GM18507 (cell line): ENCODE data around the gene MAP1LC3B2.

Source experiments
- DNase-seq: peaks from one replicate; pipeline ENCODE4 v3.0.0; 2011; ENCODE audit warnings: low read depth; ENCODE audit not compliant: insufficient read length; ENCODE audit errors: extremely low spot score
- FAIRE-seq: peaks from 2 replicates; lab custom pipeline; 2011; peaks lifted over from hg19 to GRCh38; lab: Jason Lieb, UNC

MAP1LC3B2 gene

DNA sequence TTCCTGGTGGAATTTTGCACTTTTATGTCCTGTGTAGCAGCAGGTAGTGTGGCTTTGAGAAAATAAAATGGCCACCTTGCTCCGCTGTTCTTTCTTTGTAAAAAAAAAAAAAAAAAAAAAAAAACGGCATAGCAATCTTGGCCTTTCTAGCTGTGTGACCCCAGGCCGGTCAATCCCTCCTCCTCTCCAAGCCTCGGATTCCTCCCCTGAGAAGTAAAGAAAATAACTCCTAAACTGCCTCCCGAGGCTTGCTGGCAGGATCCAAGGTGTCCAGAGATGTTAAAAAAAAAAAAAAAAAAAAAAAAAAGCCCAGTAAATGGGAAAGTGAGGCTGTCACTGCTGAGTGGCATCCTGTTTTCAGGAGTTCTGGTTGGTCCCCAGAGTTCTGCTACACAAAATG, 23.9 kb upstream of the MAP1LC3B2 start:
- no peak for DNase-seq

DNA sequence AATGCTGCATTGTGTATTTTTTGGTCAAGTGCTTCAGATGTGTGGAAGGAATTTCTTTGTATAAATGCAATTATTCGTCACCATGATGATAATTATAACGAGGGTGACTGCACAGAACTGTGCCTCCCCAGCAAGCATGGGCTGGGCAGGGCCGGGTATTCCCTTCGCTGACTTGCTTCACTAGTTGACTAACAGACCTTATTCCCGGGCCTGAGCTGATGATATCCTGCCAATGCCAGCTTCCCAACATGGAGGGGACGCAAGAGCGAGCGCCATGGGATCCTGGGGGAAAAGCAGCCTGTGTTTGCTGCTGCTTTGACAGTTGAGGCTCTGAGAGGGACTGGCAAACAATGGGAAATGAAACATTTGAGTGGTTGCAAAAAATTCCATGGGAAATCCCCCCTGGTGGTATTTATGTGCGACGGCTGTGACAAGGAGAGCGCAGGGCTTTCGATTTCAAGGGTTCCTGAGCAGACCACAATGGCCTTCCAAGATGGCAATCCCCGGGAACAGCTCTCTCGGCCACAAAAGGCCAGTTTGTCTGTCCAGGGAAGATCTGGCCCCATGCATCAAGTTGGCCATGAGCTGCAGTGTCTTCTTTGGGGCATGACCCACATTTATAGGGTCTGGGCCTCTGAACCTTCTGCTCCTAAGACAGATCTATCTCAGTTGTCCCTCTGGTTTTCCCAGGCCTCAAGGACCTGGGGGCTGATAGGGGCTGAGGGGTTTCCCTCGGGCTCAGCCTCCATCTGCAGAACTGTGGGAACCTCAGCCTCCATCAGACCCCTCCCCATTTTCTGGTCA, 21.9 kb upstream of the MAP1LC3B2 start:
- DNase-seq (no peak), FAIRE-seq (peak; percentile 81)

More for the DNA sequence above, 23.9 kb upstream of the MAP1LC3B2 start:
- no peak for FAIRE-seq

DNA sequence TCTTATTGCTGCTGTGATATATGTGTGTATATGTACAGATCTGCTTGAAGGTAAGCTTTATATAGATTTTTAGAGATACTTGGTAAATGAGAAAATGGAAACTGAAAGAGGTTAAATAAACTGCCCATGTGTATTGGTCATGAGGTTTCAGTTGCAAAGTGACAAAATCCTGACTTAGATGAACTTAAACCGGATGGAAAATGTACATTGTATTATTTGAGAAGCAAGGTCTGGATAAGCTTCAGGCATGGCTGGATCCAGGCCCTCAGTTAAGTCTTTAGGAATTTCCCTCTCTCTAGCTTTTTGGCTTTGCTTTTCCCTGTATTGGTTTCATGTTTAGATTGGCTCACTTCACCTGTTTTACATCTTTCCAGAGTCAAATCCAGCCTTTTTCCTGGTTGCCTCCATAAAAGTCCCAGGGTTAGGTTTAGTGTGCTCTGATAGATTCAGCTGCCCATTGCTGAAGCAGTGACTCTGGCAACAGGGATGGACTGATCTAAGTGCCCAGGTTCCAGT, 21.0 kb upstream of the MAP1LC3B2 start:
- FAIRE-seq (peak; percentile 79), DNase-seq (no peak)

DNA sequence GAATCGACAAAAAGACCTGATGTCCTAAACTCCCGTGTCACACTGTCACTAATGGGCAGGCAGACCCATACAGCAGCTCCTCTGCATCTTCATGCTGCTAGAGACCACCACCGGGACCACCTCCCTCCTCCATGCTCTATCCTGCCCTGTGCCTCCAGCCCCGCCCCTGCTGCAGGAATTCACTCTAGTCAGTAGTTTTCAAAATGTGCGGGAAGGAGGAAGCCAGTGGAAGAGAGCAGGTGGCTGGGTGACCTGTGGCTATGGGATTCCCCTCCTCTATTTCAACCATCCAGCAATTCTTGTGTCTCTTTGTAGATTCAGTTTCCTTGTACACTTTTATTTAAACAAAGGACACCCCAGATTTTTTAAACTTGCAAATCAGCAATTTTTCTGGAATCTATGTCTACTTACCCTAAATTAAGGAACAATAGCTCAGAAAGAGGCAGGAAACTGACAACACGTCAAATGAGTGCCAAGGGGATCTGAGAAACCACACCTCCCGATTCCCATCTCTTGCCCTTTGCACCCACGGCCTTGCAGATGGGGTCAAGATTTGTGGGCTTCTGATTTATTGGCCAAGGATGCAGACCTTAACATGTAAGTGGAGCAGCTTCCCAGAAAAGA, 20.4 kb upstream of the MAP1LC3B2 start:
- FAIRE-seq (peak; percentile 38), DNase-seq (no peak)

DNA sequence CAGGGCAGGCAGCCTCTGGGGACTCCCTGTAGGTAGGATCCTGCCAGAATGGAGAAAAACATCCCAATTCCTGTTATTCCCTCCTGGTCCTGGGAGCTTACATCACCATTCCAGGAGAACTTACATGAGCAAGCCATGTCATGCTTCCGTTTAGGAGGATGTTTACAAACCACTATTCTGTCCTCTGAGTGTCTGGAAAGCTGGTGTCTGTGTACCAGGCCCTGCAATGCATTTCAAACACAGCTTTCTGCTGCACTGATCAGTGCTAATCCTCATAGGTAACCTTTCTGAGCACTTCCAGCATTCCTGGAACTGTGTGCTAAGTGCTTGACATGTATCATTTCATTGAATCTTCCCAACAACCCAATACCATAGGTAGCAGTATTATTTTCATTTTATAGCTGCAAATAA, 19.8 kb upstream of the MAP1LC3B2 start:
- FAIRE-seq: no peak
- no peak for DNase-seq

DNA sequence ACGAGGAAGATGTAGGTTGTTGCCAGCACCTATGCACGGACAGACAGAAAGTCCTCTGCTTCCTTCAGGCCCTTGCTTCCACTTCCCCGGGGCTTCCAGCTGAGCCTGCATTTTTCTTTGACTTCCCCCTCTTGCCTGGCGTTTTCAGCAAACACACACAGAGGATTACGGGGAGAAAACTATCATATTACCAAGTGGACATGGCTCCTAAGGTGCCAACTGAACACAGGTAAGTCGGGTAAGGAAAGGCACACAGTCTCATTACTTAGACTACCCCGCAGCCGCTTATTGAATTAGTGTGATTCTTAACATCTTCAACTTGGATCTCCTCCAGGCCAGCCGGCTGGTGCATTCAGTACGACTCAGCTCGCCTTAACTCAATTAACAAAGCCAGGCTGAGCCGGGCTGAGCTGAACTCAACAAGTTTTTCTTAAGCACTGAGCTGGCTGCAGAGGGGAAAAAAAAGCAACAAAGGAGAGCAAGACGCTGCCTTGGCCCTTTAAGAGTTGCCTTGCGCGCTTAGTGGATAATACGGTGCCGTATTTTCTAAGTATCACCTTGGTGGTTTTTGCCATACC, 19.2 kb upstream of the MAP1LC3B2 start:
- DNase-seq (no peak), FAIRE-seq (no peak)

DNA sequence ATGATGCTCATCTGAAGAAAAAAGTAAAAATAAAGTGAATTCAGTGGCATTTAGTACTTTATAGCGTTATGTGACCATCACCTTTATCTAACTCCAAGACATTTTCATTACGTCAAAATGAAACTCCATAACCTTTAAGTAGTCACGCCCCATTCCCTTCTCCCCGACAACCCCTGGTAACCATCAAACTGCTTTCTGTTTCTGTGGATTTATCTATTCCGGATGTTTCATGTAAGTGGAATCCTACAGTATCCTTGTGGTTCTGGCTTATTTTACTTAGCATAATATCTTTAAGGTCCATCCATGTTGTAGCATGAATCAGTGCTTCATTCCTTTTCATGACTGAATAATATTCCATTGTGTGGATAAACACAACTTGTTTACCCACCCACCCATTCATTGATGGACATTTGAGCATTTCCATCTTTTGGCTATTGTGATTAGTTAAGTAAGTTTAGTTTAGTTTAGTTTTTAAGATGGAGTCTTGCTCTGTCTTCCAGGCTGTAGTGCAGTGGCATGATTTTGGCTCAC, 18.5 kb upstream of the MAP1LC3B2 start:
- no peak for FAIRE-seq

DNA sequence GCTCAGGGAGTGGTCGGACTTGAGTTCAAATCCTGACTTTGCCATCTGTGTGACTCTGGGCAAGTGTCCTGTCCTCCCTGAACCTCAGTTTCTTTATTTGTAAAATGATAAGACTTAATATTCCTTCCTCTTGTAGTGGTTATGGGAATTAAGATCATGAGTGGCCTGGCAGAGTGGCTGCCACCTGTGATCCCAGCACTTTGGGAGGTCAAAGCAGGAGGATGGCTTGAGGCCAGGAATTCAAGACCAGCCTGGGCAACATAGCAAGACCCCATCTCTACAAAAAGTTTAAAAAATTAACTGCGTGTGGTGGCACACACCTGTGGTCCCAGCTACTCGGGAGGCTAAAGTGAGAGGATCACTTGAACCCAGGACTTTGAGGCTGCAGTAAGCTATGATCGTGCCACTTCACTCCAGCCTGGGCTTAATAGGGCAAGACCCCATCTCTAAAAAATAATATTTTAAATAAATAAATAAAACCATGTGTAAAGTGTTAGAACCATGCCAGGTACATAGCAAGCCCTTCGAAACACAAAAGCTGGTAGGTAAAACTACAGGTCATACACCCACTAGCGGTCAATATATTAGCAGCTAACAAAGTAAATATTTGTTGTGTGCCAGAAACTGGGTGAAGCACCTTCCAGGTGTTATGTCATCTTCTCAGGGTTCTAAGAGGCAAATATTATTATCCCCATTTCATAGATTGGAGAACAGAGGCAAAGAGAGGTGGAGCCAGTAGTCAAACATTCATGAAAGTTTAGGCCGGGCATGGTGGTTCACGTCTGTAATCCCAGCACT, 17.4 kb upstream of the MAP1LC3B2 start:
- FAIRE-seq (no peak), DNase-seq (no peak)

More for the DNA sequence above, 18.5 kb upstream of the MAP1LC3B2 start:
- no peak for DNase-seq

DNA sequence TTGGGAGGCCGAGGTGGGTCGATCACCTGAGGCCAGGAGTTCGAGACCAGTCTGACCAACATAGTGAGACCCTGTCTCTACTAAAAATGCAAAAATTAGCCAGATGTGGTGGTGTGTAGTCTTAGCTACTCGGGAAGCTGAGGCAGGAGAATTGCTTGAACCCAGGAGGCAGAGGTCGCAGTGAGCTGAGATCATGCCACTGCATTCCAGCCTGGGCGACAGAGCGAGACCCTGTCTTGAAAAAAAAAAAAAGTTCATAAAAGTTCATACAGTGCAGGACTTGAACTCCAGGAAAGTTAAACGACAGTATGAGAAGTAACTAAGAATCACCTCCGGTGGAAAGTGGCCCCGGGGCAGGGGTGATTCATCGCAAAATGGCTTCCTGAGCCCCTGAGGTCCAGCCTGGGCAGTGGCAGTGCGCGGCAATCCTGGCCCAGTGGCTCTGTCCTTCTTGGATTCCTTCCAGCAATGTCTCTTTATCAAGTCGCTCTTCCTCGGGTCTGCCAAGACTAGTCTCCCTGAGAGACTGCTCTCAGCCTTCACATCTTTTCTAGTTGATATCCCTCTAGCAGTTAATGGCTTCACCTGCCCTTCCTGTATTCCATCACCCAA, 16.7 kb upstream of the MAP1LC3B2 start:
- FAIRE-seq: no peak
- DNase-seq: no peak

DNA sequence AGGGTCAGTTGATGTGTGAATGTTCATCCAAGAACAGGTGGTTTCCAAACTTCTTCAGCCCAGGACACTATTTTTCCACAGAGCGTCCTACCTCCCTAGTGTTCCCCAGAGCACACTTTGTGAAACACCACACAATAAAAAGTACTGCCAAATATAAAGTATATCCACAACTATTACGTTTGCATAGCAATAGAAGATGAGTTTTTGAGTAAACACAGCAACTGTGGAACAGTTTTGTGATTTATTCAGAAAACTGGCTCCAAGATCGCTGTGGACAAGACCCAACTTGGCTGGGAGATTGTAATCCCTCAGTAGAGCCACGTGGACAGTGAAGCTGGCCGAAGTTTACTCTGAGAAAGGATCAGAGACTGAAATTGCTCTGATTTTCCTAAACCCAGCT, 14.5 kb upstream of the MAP1LC3B2 start:
- no peak for DNase-seq

DNA sequence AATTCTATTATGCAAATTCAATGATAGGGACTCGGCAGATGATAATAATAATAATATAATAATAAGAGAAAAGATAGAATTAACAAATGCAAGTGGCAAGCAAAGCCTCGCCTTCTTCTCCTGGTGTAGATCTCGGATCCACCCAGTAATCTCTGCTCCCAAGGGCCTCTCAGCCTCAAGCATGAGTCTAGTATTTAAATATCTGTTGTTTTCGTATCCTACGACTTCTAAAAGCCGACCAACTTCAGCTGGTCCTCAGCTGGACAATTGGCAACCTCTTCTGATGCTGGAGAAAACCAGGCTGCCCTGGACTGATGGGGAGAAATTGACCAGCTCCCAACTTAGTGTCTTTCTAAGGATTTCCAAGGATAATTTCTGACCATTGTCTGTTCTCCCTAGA, 14.0 kb upstream of the MAP1LC3B2 start:
- DNase-seq (no peak), FAIRE-seq (no peak)

More for the DNA sequence above, 14.5 kb upstream of the MAP1LC3B2 start:
- FAIRE-seq: no peak

DNA sequence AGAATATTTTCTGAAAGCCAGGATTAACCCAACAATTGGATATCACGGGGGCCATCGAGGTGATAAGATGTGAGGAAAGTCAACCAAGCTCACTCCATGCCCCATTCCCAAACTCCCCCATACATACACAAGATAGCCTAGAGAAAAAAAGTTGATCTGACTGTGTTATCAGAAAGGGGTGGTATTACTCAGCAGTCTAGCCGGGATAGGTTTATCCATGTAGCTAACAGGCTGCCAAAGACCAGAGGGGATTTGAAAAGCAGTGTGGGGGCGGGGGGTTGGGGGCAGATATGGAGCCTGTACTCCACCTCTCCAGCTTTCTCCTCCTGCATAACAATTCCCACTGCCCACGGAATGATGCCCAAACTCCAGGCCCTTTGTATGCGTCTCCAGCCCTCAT, 13.2 kb upstream of the MAP1LC3B2 start:
- no peak for DNase-seq
- no peak for FAIRE-seq

DNA sequence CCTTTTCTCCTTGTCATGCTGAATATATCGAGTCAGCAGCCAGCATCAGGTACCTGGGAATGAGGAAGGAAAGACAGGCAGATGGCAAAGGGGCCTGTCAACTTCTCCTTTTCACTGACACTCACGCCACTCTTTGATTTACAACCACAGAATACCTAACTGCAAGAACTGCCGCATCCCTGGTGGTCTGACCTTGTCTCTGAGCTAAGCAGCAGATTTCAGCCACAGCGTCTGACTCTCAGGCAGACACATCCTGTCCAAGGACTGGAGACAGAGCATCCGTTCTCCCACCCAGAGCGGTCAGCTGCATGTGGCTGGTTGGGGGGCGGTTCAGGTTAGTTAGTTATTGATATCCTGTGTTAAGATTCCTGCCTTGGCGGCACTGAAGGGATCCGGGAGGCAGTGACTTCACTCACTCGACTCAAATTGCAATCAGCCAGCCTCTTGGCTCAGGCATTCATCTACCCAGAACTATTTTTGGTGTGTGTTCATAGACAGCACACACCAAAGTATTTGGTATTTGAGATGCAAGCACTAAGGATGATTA, 11.2 kb upstream of the MAP1LC3B2 start:
- DNase-seq: no peak
- FAIRE-seq: peak; percentile 93

DNA sequence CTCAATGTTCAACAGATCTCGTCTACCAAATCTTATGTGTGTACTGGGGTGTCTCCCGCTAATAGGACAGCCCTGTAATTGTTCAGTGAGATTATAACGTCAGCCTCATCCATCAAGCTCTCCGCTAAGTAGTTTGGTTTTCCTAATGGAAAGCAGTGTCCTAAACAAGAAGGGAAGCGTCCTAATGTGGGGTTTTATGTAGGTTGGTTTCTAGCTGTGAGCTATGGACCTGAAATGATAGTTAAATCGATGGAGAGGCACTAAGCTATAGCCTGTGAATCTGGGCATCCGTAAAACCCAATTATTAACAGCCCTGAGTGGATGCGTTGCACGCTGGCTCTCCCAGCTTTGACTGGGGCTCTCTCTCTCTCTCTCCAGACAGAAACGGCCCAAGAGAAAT, 9.2 kb upstream of the MAP1LC3B2 start:
- no peak for DNase-seq
- FAIRE-seq: no peak

DNA sequence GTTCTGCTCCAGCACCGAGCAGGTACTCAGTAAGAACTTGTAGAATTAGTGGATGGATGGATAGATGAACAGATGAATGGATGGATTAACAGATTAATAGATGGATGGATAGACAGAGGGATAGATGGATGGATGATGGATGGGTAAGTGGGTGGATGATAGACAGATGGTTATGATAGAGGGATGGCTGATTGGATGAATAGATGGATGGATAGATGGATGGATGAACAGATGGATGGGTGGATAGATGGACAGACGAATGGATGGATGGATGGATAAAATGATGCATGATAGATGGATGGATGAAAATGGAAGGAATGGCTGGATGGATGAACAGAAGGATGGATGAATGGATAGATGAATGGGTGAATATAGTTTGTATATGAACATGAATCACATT, 8.0 kb upstream of the MAP1LC3B2 start:
- DNase-seq: no peak
- no peak for FAIRE-seq

DNA sequence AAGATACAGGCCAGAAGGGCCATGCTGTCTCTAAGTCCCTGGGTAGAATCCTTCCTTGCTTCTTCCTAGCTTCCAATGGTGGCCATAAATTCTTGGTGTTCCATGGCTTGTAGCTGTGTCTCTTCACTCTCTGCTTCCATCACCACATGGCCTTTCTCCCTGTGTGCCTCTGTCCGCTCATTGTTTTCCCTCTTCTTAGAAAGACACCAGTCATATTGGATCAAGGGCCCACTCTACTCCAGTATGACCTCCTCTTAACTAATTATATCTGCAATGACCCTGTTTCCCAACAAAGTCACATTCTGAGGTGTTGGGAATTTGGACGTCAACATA, 7.6 kb upstream of the MAP1LC3B2 start:
- DNase-seq (no peak), FAIRE-seq (no peak)

DNA sequence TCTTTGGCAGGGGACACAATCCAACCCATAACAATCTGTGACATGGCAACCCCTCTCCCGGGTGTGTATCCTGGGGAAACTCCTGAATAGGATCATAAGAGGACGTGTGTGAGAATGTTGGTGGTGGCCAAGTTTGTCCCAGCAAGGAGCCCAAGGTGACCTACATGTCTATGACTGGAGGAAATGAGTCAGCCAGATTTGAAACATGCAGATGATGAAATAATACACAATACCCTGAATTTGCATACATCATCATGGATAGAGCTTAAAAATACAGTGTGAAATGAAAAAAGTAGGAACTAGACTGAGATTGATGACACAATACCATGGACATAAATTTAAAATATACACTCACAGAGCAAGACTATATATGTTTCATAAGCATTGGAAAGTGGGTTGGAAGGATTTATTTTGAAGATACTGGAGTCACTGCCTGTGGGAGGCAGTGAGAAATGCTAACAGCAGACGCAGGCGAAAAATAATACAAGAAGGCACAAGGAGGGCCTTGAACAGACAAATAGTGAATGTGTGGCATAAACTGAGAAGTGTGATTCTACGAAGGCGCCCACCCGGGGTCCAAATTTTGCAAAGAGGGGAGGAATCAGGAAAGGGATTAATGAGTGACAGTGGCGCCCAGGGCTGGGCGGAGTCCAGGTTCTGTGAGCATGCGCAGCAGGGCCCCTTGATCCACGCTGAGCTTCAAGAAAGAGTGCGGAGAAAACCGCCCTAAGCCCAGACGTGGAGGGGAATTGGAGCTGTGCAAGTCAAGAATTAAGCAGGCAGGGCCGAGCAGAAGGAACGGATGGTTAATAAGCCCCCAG, 7.0 kb upstream of the MAP1LC3B2 start:
- DNase-seq: no peak
- no peak for FAIRE-seq

DNA sequence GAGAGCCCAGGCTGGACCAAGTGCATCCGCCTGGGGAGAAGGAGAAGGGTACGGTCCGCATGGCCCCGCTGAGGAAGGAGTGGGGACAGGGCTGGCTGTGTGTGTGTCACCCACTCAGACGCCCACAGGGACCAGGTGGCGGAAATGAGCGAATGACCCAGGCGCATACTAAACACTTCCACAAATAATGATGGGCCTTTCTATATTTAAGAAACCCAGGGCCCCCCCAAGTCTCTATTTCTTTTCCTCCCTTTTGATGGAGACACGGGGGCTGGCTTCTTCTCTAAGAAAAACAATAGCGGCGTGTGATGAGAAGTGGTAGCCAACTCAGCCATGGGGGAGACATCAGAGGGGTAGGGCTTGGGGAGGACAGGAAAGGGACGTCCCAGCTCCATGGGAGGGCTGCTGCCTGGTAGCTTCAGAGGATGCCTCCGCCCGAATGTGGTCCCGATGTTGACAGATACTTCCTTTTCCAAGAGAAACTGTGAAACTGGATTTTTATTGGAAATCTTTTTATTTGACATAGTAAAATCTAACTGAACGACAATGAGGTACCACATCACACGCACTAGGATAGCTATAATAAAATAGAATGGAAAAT, 6.3 kb upstream of the MAP1LC3B2 start:
- no peak for DNase-seq
- no peak for FAIRE-seq
